Stromal cell of bone marrow (primary cell): ENCODE results near the gene ZFYVE1.
A peak's percentile ranks its signal among the peaks of the same experiment; 100 is the strongest.
"Not testable (repeated sequence)": the region's sequence is repeated elsewhere in the genome, so short reads cannot be mapped to it uniquely, and the experiment has no call there.

Experiments
- DNase-seq: peaks from one replicate; pipeline ENCODE4 v3.0.0-alpha.2; 2012; ENCODE audit warnings: low read depth

The ZFYVE1 gene, protein sequence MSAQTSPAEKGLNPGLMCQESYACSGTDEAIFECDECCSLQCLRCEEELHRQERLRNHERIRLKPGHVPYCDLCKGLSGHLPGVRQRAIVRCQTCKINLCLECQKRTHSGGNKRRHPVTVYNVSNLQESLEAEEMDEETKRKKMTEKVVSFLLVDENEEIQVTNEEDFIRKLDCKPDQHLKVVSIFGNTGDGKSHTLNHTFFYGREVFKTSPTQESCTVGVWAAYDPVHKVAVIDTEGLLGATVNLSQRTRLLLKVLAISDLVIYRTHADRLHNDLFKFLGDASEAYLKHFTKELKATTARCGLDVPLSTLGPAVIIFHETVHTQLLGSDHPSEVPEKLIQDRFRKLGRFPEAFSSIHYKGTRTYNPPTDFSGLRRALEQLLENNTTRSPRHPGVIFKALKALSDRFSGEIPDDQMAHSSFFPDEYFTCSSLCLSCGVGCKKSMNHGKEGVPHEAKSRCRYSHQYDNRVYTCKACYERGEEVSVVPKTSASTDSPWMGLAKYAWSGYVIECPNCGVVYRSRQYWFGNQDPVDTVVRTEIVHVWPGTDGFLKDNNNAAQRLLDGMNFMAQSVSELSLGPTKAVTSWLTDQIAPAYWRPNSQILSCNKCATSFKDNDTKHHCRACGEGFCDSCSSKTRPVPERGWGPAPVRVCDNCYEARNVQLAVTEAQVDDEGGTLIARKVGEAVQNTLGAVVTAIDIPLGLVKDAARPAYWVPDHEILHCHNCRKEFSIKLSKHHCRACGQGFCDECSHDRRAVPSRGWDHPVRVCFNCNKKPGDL

DNA sequence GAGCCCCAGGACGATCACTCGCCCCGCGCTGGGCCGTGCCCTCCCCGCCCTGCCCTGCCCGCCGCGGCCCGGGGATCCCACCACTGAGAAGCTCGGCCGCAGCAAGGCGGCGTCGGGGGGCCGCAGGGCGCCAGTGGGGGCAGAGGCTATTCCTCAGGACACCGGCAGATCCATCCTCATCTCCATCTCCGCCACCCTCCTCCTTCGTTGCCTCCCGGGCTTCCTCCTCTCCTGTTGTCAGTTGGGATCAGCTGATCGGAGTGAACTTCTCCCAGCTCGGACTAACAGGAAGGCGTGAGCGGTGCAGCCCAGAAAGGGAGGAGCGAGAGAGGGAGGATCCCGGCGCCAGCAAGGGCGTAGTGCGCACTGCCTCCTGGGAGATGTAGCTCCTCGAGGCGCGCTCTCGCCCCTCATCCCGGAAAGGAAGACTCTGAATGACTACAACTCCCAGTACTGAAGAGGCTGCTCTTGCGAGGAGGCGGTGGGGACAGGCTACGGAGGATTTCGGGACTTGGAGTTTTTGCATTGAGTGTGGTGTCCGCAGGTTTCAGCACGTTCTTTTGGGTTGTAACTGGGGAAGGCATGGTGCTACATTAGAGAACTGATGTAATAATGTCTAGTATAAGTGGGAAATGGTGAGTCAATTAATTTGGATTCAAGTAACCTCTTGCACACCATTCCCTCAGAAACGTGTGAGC, at the start of gene ZFYVE1:
Gene ZFYVE1, minus strand, starts transcription at position 262 of the 698 bp plus-strand sequence. CDS start 2,598 bp downstream, outside the sequence.
- peak; percentile 99 for DNase-seq

DNA sequence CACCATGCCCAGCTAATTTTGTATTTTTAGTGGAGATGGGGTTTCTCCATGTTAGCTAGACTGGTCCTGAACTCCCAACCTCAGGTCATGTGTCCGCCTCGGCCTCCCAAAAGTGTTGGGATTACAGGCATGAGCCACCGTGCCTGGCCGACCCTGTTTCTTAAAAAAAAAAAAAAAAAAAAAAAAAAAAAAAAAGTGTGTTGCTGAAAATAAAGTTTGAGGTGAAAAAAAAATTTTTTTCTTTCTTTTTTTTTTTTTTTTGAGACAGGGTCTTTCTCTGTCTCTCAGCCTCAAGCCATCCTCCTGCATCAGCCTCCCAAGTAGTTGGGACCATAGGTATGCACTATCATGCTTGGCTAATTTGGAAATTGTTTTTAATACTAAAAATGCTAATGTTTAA, 42.7 kb upstream of the ZFYVE1 start:
- no peak for DNase-seq

DNA sequence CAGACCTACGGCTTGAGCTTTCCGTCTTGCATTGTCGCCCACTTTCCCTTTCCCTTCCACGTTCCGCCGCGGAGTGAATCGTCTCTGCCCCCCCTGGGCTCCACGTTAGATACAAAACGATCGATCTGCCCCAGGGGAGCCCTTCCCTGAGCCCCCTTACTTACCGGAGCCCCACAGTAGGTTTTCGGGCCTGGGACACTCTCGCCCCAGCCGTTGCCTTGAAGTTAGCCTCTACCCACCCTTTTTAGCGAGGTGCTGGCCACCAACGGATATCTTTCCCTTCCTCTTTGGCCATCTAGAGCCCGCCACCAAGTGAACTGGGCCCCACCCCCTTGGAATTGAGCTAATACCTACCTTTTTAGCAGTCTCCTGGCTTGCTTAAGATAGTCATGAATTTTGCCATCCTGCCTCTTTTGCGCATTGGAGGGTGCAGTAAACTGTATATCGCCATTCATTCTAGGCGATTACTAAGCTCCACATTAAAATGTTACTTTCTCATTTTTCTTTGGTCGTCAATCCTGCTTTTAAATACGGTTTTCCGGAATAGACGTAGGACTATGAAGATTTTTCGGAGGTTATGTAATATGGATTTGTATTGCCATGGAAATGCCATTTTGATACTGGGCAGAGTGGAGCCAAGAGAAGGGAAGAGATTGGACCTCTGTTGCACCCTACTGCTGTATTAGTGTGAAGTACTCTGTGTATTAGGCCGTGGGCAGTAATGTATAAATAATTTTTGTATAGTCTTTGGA, 32.2 kb upstream of the ZFYVE1 start:
- DNase-seq: peak; percentile 24

DNA sequence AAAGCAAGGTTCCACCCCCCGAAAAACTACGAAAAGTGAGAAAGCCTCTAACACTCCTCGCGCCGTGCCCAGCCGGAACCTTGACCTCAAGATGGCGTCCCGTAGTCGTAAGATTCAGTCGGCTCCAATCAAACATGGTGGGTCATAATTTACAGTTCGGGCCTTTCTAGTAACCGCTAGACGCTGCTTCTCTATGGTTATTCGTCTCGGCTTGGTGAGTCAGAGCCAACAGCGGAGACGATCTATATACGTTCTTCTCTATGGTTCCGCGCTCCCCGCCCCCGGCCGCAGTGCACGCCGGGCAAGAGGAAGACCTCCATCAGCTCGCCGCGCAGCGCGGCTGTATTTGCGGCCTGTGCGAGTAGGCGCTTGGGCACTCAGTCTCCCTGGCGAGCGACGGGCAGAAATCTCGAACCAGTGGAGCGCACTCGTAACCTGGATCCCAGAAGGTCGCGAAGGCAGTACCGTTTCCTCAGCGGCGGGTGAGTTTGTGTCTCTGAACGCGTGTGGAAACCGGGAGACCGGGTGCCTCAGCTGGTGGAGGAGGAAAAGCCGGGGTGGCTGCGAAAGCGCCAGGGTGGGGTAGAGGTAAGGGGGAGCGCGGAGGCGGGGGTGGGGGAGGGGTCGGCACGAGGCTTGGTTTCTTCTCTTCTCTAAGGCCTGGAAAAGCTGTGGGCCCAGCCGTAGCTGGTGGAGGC, 31.5 kb upstream of the ZFYVE1 start, which contains the start of gene RBM25:
Gene RBM25, plus strand, starts transcription at position 311 of the 698 bp plus-strand sequence. CDS start 13,108 bp downstream, outside the sequence.
- DNase-seq: peak; percentile 99

DNA sequence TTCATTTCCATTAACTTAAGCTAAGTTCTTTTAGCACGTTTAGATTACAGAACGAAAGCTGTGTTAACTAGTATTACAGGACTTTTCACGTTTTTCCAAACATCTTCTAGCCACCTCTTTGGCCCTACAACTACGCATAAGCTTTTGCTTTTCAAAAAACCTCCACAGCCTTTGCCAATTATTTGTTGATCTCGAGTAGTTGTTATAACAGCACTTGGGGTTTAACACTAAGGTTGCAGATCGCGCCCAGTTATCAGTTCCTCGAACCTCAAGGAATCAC, 31.0 kb upstream of the ZFYVE1 start:
- no peak for DNase-seq

DNA sequence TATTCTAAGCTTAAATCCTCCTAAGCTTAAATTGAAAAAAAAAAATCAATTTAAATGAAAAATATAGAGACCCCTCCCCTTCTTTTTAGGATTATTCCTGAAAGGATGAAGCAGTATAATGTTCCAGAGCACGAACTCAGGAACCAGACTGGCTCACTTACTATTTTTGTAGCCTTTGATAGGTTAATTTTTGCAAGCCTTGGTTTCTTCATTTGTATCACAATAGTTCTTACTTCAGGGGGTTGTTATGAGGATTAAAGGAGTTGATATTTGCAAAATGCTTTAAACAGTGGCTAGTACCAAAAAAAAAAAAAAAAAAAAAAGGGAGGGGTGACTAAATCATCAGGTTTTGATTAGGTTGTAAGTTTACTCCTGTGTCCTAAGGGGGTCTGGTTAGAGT, 28.3 kb upstream of the ZFYVE1 start:
- no peak for DNase-seq

DNA sequence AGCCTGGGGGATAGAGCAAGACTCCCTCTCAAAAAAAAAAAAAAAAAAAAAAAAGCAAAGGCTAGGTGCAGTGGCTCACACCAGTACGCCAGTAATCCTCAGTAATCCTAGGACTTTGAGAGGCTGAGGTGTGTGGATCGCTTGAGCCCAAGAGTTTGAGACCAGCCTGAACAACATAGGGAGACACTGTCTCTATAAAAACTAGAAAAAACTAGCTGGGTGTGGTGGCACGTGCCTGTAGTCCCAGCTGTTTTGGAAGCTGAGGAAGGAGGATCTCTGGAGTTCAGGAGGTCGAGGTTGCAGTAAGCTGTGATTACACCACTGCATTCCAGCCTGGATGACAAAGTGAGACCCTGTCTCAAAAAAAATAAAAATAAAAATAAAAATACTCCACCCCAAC, 22.5 kb upstream of the ZFYVE1 start:
- no peak for DNase-seq

DNA sequence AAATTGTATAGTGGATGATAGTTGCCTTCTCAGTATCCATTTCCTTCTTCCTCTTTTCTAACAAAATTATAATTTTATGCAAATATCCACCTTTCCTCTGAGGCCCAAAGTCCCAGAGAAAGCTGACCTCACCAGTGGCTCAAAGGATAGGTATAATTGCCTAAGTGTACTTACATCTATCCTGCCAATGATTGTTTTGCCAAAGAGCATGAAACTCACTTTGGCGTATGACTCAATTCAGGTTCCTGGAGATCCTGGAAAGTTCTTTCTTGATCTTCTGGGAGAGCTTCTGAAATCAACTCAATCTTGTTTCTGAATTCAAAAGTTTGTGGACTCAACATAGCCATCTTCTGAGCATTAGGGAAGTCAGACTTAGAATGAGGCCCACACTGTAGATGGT, 20.9 kb upstream of the ZFYVE1 start:
- DNase-seq: no peak

DNA sequence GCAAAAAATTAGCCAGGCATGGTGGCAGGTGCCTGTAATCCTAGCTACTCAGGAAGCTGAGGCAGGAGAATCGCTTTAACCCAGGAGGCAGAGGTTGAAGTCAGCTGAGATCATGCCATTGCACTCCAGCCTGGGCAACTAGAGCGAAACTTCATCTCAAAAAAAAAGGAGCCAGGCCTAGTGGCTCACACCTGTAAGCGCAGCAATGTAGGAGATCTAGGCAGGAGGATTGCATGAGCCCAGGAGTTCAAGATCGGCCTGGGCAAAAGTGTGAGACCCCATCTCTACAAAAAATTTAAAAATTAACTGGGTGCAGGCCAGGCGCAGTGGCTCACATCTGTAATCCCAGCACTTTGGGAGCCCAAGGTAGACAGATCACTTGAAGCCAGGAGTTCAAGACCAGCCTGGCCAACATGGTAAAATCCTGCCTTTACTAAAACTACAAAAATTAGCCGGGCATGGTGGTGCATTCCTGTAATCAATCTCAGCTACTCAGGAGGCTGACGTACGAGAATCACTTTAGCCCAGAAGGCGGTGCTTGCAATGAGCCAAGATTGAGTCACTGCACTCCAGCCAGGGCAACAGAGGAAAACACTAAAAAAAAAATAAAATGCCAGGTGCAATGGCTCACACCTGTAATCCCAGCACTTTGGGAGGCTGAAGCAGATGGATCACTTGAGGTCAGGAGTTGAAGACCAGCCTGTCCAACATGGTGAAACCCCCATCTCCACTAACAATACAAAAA, 10.0 kb upstream of the ZFYVE1 start:
- DNase-seq: not testable (repeated sequence)

DNA sequence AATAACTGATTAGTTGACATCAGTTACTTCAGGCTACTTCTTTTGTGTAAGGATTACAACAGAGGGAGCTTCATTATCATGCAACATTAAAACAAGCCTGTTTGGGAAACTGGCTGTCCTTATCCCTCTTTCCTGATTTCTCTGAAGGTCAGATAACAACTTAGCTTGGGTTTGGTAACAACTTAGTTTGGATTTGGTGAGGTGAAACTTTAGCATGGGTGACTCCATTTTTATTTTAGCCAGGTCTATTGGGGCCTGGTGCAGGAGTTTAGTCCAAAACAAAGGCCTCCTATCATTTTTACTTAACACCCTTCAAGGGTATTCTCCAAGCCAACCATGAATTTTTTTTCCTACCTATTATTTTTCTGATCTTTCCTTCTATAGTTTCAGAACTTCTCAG, 1.1 kb upstream of the ZFYVE1 start:
- DNase-seq: no peak

DNA sequence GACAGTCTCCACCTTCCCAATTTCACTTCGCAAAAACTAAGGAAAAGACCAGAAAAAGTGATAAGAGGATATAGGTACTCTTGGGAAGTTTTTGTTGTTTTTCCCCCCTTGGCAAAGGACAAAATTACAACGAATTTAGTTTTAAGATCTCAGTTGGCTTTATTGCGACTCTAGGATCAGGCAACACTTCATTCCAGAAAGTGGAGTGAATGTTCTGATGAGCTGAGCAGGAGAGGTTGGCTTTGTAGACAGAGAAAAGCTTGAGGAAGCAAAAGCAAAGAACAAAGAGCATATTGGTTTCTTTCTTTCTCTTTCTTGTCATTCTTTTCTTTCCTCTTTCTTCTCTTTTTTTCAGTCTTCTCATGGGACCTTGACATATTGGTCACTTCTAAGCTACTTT, 640 bp upstream of the ZFYVE1 start:
- DNase-seq: no peak

DNA sequence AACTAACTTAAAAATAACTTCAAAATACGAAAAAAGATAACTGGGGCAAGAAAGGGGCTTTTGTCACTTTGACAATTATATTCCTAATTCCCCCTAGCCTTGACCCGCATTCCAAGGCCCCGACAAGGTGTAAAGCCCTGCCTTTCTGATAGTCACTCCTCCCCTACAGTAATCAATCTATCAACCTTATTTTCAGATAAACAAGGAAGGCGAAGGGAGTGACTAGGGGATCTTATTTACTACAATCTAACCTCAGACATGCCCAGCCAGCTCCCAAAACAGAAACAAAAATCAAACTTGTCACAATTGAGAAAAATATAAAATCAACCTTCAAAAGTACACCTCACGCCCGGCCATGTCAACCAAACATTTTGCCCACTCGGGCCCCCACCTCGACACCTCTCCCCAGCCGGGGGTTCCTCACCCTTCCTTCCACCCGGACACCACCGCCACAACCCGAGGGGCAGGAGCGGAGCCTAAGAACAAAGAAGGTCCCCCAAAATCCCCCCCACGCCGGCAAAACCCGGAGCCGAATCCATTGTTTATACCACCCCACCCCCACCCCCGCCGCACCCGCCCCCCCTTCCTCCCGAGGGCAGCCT, 562 bp downstream of the ZFYVE1 start:
- DNase-seq: no peak

DNA sequence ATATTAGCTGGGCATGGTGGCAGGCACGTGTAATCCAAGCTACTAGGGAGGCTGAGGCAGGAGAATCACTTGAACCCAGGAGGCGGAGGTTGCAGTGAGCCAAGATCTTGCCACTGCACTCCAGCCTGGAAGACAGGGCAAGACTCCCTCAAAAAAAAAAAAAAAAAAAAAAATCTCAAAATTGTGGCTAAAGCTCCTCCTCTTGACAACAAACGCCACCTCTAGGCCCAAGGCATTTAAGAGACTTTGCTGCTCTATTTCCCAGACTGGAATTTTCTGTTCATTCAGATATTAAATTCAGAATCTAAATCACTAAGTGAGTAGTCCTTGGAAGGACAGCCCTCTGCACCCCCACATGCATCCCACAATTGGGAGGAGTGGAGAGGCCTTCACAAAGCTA, 1.4 kb downstream of the ZFYVE1 start:
- no peak for DNase-seq

DNA sequence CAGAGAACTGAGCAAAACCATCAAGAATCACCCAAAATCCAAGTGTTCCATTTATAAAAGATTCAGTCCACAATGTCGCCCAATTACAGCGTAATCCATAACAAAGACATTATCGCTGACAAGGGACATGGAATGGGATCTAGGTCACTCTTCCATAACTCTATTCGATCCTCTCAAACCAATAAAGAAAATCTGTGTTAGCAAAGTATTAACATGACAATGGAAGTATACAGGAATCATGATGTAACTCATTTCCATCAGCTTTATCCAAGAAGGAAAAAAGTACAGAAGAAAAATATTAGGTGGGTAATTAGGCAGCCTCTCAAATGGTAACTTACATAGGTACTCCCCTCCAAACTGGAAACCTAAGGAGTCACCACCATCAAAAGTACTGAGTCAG, 4.9 kb downstream of the ZFYVE1 start:
- no peak for DNase-seq

DNA sequence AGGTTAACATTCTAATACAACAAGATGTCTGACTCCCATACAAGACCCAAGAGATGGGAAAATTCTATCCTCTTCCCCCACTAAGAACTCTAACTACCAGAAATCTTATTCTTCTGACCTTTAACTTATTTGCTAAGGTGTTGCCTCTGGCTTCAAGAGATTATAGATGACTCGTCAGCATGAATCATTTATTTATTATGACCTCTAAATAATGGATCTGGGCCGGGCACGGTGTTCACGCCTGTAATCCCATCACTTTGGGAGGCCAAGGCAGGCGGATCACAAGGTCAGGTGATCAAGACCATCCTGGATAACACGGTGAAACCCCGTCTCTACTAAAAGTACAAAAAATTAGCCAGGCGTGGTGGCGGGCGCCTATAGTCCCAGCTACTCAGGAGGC, 10.9 kb downstream of the ZFYVE1 start:
- DNase-seq: not testable (repeated sequence)

DNA sequence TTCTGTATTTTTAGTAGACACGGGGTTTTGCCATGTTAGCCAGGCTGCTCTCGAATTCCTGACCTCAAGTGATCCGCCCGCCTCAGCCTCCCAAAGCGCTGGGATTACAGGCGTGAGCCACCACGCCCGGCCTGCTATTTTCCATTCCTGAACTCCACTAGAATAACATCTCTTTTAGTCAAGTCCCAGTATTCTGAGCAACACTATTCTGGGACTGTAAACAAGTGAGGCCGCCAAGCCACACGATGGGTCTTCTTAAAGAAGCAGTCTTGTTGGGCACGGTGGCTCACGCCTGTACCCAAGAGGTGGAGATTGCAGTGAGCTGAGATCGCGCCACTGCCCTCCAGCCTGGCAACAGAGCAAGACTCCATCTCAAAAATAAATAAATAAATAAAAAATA, 11.4 kb downstream of the ZFYVE1 start:
- DNase-seq: not testable (repeated sequence)

DNA sequence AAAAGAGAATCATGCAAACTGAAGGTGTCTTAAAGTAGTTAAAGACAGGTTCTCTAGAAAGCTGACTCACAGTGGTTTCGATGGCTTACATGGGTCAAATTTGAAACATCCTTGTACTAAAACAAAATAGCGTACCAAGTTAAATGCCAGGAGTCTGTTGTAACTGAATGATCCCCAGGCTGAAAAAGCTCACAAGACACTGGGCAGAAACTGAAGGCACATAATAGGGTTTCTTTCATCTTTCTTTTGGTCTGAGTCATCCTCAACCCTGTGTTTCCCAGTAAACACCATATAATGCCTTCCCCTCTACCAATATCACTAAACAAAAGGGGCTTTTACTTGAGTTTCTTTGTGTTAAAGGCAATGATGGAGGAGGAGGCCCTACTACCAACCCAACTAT, 12.8 kb downstream of the ZFYVE1 start:
- no peak for DNase-seq

DNA sequence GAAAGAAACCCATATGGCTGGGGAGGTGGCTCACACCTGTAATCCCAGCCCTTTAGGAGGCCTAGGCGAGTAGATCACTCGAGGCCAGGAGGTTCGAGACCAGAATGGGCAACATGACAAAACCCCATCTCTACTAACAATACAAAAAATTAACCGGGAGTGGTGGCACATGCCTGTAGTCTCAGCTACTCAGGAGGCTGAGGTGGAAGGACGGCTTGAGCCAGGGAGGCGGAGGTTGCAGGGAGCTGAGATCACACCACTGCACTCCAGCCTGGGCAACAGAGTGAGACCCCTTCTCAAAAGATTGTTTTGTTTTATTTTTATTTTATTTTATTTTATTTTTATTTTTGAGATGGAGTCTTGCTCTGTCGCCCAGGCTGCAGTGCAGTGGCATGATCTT, 15.7 kb downstream of the ZFYVE1 start:
- DNase-seq: not testable (repeated sequence)

DNA sequence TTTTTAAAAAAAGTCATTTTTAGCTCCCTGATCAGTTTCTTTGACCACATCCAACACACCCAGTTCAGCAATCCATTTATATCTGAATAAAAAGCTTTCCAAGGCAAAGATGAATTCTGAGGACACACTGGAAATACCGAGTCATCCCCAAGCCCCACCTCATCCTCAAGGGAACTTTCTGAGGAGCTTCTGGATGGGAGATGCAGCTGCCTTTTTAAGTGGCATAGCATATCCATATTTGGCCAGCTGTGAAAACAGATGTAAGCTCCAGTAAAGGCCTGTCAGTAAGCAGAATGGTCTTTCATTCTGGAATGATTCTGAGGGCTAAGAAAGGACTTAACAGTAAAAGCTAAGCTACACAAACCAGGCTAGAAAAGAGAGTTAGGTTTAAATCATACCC, 18.4 kb downstream of the ZFYVE1 start:
- peak; percentile 72 for DNase-seq

DNA sequence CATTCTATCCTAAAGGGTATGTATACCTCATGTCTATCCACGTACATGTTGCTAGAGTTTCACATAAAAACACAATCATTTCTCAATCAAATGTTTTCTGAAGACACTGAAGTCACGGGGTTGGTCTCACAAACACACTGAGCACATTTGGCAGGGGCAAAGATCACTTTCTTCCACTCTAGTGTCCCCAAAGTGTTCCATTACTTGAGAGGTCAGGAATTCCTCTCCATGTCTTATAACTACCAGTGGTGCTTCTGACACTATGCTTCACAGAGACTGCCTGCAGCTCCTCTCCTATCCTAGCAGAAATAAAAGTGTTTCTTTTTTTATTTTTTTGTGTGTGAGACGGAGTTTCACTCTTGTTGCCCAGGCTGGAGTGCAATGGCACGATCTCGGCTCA, 19.1 kb downstream of the ZFYVE1 start:
- DNase-seq: no peak
